Neural cell (in vitro differentiated cells): Measurements from ENCODE around the gene DBET. TPM values are rescaled to one million over a fixed set of nuclear protein-coding genes. Genes with fewer than 3 reads are reported as not detected.
"Not testable (repeated sequence)": the region's sequence is repeated elsewhere in the genome, so short reads cannot be mapped to it uniquely, and the experiment has no call there.

Source experiments
- H2AFZ ChIP-seq: fragments of 200-600, 300-800 bp; sonication (generic), shearing (Covaris generic); 2 replicates; pipeline ENCODE4 v1.6.0; 2014; ENCODE audit warnings: low read depth, mild to moderate bottlenecking, antibody characterized with exemption, low read length, moderate library complexity
- H3F3A ChIP-seq: fragments of 200-600 bp; shearing (Covaris generic); 2 replicates; pipeline ENCODE4 v1.6.1; 2016; ENCODE audit warnings: mild to moderate bottlenecking, moderate library complexity, mixed read lengths, antibody characterized with exemption, low read length; ENCODE audit not compliant: insufficient read depth, poor library complexity, severe bottlenecking
- H3K27ac ChIP-seq: fragments of 200-600, 300-800 bp; sonication (generic), shearing (Covaris generic); 2 replicates; pipeline ENCODE4 v1.5.1; 2014; ENCODE audit warnings: mild to moderate bottlenecking, low read length, moderate library complexity
- H3K27me3 ChIP-seq: fragments of 300-800, 200-600 bp; sonication (generic), shearing (Covaris generic); 2 replicates; pipeline ENCODE4 v1.6.0; 2014; ENCODE audit warnings: mild to moderate bottlenecking, low read depth, low read length, moderate library complexity; ENCODE audit not compliant: insufficient read depth
- H3K36me3 ChIP-seq: fragments of 300-800, 200-600 bp; sonication (generic), shearing (Covaris generic); 2 replicates; pipeline ENCODE4 v1.5.1; 2014; ENCODE audit warnings: mild to moderate bottlenecking, antibody characterized with exemption, low read length, moderate library complexity; ENCODE audit not compliant: insufficient read depth
- H3K4me2 ChIP-seq: fragments of 300-800, 200-600 bp; sonication (generic), shearing (Covaris generic); 2 replicates; pipeline ENCODE4 v1.6.0; 2014; ENCODE audit warnings: mild to moderate bottlenecking, low read length
- H3K4me3 ChIP-seq: fragments of 300-800, 200-600 bp; sonication (generic), shearing (Covaris generic); 2 replicates; pipeline ENCODE4 v1.5.1; 2014; ENCODE audit warnings: mild to moderate bottlenecking, low read length, moderate library complexity
- H3K79me2 ChIP-seq: fragments of 200-600 bp; shearing (Covaris generic); replicated peaks from 2 replicates; pipeline ENCODE4 v1.6.0; 2014; ENCODE audit warnings: mild to moderate bottlenecking, low read length, moderate library complexity; ENCODE audit not compliant: insufficient read depth
- H3K9ac ChIP-seq: fragments of 300-800, 200-600 bp; sonication (generic), shearing (Covaris generic); 2 replicates; pipeline ENCODE4 v1.6.1; 2016; ENCODE audit warnings: mild to moderate bottlenecking, low read length, mixed read lengths
- H3K9me2 ChIP-seq: fragments of 200-600 bp; shearing (Covaris generic); 2 replicates; pipeline ENCODE4 v1.6.1; 2016; ENCODE audit warnings: mild to moderate bottlenecking, low read length, mixed read lengths; ENCODE audit not compliant: insufficient read depth
- H3K9me3 ChIP-seq: fragments of 200-600, 300-800 bp; sonication (generic), shearing (Covaris generic); 2 replicates; pipeline ENCODE4 v1.6.1; 2016; ENCODE audit warnings: mild to moderate bottlenecking, mixed run types, low read length, moderate library complexity, mixed read lengths
- H4K20me1 ChIP-seq: fragments of 200-600 bp; shearing (Covaris generic); 2 replicates; pipeline ENCODE4 v1.6.1; 2016; ENCODE audit warnings: mild to moderate bottlenecking, mixed run types; ENCODE audit not compliant: insufficient read depth
- EZH2 ChIP-seq: fragments of 200-600, 300-800 bp; shearing (Covaris generic), sonication (generic); IDR thresholded peaks from 2 replicates; pipeline ENCODE4 v1.6.1; 2014; ENCODE audit warnings: antibody characterized with exemption, low read length, borderline replicate concordance, mild to moderate bottlenecking; ENCODE audit not compliant: insufficient read depth, poor library complexity, severe bottlenecking
- RAD21 ChIP-seq: fragments of 450-650 bp; conservative IDR thresholded peaks from 2 replicates; pipeline ENCODE4 v1.6.1; 2014; ENCODE audit warnings: antibody characterized with exemption, mild to moderate bottlenecking, moderate library complexity
- REST ChIP-seq: IDR thresholded peaks from 2 replicates; pipeline ENCODE4 v1.6.1; 2012; ENCODE audit warnings: borderline replicate concordance
- SMC3 ChIP-seq: fragments of 450-650 bp; conservative IDR thresholded peaks from 2 replicates; pipeline ENCODE4 v1.6.1; 2014; ENCODE audit warnings: antibody characterized with exemption, mild to moderate bottlenecking, moderate library complexity; ENCODE audit not compliant: poor library complexity
- polyA plus RNA-seq: library from polyadenylated mRNA; depleted of rRNA; stranded (reverse); fragments of >200 nt; gene quantifications from 2 replicates; pipeline ENCODE4 v1.2.3, GENCODE V29; 2014

Gene DBET
- polyA plus RNA-seq, 1 donor from 2014 or later = not detected

GRCh38 chr4:190020790-190021717 is 43.2 kb upstream of the DBET start:
- peaks cover 63% of the 10 kb centered on the region for H3K27me3 ChIP-seq
- no peaks in the 10 kb centered on the region for H3K9me2 ChIP-seq
- TF ChIP-seq REST (no peak), EZH2 (peak; percentile 44), RAD21 (no peak), SMC3 (no peak)
- peak overlapping the region; percentile 51 for H2AFZ ChIP-seq
- no peaks in the 10 kb centered on the region for H3K79me2 ChIP-seq
- H3F3A ChIP-seq = no peaks in the 10 kb centered on the region
- no peak overlapping the region for H3K27ac ChIP-seq
- no peaks in the 10 kb centered on the region for H3K9me3 ChIP-seq
- no peaks in the 10 kb centered on the region for H4K20me1 ChIP-seq
- H3K36me3 ChIP-seq = no peaks in the 10 kb centered on the region
- no peak overlapping the region for H3K9ac ChIP-seq
- H3K4me3 ChIP-seq = peak overlapping the region; percentile 69
- peak overlapping the region; percentile 79 for H3K4me2 ChIP-seq

- not testable (repeated sequence) for H3K79me2 ChIP-seq, H3K27ac ChIP-seq, H3K4me3 ChIP-seq, H4K20me1 ChIP-seq, H3K36me3 ChIP-seq, H3F3A ChIP-seq, H3K9me2 ChIP-seq, H3K9me3 ChIP-seq, H2AFZ ChIP-seq, H3K9ac ChIP-seq, H3K4me2 ChIP-seq
- H3K27me3 ChIP-seq = peaks cover 53% of the 10 kb centered on the region
Observed at GRCh38 chr4:190021973-190022372, 42.3 kb upstream of the DBET start.

- not testable (repeated sequence) for H3K9me3 ChIP-seq, H3K9ac ChIP-seq, H3K36me3 ChIP-seq, H3F3A ChIP-seq, H2AFZ ChIP-seq, H4K20me1 ChIP-seq, H3K4me3 ChIP-seq, H3K9me2 ChIP-seq, H3K4me2 ChIP-seq, H3K79me2 ChIP-seq, H3K27ac ChIP-seq
- peaks cover 46% of the 10 kb centered on the region for H3K27me3 ChIP-seq
Observed at GRCh38 chr4:190022614-190023281, 41.6 kb upstream of the DBET start.

GRCh38 chr4:190027156-190027555 is 37.1 kb upstream of the DBET start, which contains the start of gene FRG2:
Gene FRG2 (minus strand): TSS chr4:190027256. CDS start chr4:190027204, 52 bp downstream.
- H3K36me3 ChIP-seq, H3K4me2 ChIP-seq, H3K4me3 ChIP-seq, H2AFZ ChIP-seq, H3K9me2 ChIP-seq, H4K20me1 ChIP-seq, H3K9me3 ChIP-seq, H3K9ac ChIP-seq, H3K27me3 ChIP-seq, H3K79me2 ChIP-seq, H3F3A ChIP-seq, H3K27ac ChIP-seq: not testable (repeated sequence)

- not testable (repeated sequence) for H2AFZ ChIP-seq, H3K4me3 ChIP-seq, H3K79me2 ChIP-seq, H3K36me3 ChIP-seq, H3K9me3 ChIP-seq, H3K4me2 ChIP-seq, H3K9me2 ChIP-seq, H3K27ac ChIP-seq, H4K20me1 ChIP-seq, H3K27me3 ChIP-seq, H3F3A ChIP-seq, H3K9ac ChIP-seq
Observed at GRCh38 chr4:190031264-190031663, 33.0 kb upstream of the DBET start.
